ENCODE results near the gene CRTC3.

DNA sequence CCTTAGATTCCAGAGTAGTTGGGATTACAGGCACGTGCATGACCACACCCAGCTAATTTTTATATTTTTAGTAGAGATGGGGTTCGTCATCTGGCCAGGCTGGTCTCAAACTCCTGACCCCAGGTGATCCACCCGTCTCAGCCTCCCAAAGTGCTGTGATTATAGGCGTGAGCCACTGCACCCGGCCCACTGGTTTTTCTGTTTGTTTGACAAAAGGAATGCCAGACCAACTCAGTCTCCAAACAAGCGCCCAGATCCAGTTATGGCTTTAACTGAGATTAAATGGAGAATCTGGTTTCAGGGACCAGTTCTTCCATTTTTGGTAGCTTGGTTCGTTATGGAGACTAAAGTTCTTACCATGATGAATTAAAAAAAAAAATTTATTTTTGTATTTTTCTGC lies 50.8 kb downstream of the CRTC3 start:
- TF ChIP-seq, protein P1, sequence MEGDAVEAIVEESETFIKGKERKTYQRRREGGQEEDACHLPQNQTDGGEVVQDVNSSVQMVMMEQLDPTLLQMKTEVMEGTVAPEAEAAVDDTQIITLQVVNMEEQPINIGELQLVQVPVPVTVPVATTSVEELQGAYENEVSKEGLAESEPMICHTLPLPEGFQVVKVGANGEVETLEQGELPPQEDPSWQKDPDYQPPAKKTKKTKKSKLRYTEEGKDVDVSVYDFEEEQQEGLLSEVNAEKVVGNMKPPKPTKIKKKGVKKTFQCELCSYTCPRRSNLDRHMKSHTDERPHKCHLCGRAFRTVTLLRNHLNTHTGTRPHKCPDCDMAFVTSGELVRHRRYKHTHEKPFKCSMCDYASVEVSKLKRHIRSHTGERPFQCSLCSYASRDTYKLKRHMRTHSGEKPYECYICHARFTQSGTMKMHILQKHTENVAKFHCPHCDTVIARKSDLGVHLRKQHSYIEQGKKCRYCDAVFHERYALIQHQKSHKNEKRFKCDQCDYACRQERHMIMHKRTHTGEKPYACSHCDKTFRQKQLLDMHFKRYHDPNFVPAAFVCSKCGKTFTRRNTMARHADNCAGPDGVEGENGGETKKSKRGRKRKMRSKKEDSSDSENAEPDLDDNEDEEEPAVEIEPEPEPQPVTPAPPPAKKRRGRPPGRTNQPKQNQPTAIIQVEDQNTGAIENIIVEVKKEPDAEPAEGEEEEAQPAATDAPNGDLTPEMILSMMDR (IDR thresholded peaks at IDR 0.05; ENCODE audit: low read depth, low read length, missing input control), result no peak
- TF ChIP-seq TAF1 (conservative IDR thresholded peaks at IDR 0.05) (no peak), YY1 (IDR thresholded peaks at IDR 0.05) (no peak), FOXA1 (IDR thresholded peaks at IDR 0.05) (no peak), GABPA (IDR thresholded peaks at IDR 0.05 in 1 of 2, conservative IDR thresholded peaks at IDR 0.05 in 1 of 2) (no peak), RAD21 (IDR thresholded peaks at IDR 0.05) (no peak), EGR1 (IDR thresholded peaks at IDR 0.05; ENCODE audit: low read depth in 2 of 2) (no peak), SP1 (IDR thresholded peaks at IDR 0.05) (no peak), FOXA2 (IDR thresholded peaks at IDR 0.05) (no peak), RXRA (IDR thresholded peaks at IDR 0.05) (no peak), JUND (IDR thresholded peaks at IDR 0.05) (no peak)
- TF ChIP-seq, protein P2, sequence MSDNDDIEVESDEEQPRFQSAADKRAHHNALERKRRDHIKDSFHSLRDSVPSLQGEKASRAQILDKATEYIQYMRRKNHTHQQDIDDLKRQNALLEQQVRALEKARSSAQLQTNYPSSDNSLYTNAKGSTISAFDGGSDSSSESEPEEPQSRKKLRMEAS (IDR thresholded peaks at IDR 0.05), result no peak
- TF ChIP-seq, protein P3, sequence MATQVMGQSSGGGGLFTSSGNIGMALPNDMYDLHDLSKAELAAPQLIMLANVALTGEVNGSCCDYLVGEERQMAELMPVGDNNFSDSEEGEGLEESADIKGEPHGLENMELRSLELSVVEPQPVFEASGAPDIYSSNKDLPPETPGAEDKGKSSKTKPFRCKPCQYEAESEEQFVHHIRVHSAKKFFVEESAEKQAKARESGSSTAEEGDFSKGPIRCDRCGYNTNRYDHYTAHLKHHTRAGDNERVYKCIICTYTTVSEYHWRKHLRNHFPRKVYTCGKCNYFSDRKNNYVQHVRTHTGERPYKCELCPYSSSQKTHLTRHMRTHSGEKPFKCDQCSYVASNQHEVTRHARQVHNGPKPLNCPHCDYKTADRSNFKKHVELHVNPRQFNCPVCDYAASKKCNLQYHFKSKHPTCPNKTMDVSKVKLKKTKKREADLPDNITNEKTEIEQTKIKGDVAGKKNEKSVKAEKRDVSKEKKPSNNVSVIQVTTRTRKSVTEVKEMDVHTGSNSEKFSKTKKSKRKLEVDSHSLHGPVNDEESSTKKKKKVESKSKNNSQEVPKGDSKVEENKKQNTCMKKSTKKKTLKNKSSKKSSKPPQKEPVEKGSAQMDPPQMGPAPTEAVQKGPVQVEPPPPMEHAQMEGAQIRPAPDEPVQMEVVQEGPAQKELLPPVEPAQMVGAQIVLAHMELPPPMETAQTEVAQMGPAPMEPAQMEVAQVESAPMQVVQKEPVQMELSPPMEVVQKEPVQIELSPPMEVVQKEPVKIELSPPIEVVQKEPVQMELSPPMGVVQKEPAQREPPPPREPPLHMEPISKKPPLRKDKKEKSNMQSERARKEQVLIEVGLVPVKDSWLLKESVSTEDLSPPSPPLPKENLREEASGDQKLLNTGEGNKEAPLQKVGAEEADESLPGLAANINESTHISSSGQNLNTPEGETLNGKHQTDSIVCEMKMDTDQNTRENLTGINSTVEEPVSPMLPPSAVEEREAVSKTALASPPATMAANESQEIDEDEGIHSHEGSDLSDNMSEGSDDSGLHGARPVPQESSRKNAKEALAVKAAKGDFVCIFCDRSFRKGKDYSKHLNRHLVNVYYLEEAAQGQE (IDR thresholded peaks at IDR 0.05), result no peak
- TF ChIP-seq, protein P4, sequence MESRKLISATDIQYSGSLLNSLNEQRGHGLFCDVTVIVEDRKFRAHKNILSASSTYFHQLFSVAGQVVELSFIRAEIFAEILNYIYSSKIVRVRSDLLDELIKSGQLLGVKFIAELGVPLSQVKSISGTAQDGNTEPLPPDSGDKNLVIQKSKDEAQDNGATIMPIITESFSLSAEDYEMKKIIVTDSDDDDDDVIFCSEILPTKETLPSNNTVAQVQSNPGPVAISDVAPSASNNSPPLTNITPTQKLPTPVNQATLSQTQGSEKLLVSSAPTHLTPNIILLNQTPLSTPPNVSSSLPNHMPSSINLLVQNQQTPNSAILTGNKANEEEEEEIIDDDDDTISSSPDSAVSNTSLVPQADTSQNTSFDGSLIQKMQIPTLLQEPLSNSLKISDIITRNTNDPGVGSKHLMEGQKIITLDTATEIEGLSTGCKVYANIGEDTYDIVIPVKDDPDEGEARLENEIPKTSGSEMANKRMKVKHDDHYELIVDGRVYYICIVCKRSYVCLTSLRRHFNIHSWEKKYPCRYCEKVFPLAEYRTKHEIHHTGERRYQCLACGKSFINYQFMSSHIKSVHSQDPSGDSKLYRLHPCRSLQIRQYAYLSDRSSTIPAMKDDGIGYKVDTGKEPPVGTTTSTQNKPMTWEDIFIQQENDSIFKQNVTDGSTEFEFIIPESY (IDR thresholded peaks at IDR 0.05), result no peak
